K562 (cell line): ENCODE data around the gene KLK15. TPM values are rescaled to one million over a fixed set of nuclear protein-coding genes. Genes with fewer than 3 reads are reported as not detected.
A peak's percentile ranks its signal among the peaks of the same experiment; 100 is the strongest.

Source experiments
- ATAC-seq: fragments of 200-7000 bp; cut with Tn5 transposase; 3 replicates; pipeline ENCODE4 v1.9.1; 2020; ENCODE audit warnings: moderate library complexity
- BruUV-seq: library from RNA; stranded (reverse); fragments of 400-500 nt; replicated peaks from 2 replicates; lab custom pipeline; 2021; lab: Mats Ljungman, UMichigan
- CTCF ChIA-PET: fragments of 300-600 bp; formaldehyde crosslinking; extraction: SDS; loops from one replicate; lab custom pipeline; 2021; ENCODE audit warnings: low intra/inter-chr PET ratio; lab: Yijun Ruan, JAX
- POLR2A ChIA-PET: fragments of 300-600, 350-650 bp; sonication (Branson Sonifier 250); formaldehyde crosslinking; extraction: SDS; loops from one replicate; lab custom pipeline; 2021; ENCODE audit warnings: antibody characterized with exemption, inconsistent platforms; lab: Yijun Ruan, JAX
- DNase-seq, 4 experiments: peaks; one replicate each; pipeline versions ENCODE4 v3.0.0 to v3.0.0-alpha.2; 2011 to 2018; ENCODE audit warnings: low spot score in 3 of 4, mixed read lengths in 3 of 4; ENCODE audit errors: extremely low read depth in 1 of 4
- FAIRE-seq: peaks from 2 replicates; lab custom pipeline; 2011; peaks lifted over from hg19 to GRCh38; lab: Jason Lieb, UNC
- H2AFZ ChIP-seq: 2 replicates; pipeline ENCODE4 v1.6.0; 2011; ENCODE audit warnings: low read depth, low read length, control low read depth, inconsistent platforms
- H3K27ac ChIP-seq: fragments of 200-600 bp; 3 replicates; pipeline ENCODE4 v1.8.0; 2011; ENCODE audit warnings: low read depth, mild to moderate bottlenecking, control low read depth, inconsistent platforms, low read length, moderate library complexity, mixed read lengths; ENCODE audit errors: extremely low read depth
- H3K27me3 ChIP-seq, 2 experiments: fragments of 300-600 bp in 1 of 2; 2 replicates in 1 of 2; 3 replicates in 1 of 2; pipeline versions ENCODE4 v1.6.0 to v1.8.0; 2011; ENCODE audit warnings: inconsistent platforms in 2 of 2, low read length in 2 of 2, mild to moderate bottlenecking in 1 of 2, mixed read lengths in 1 of 2, moderate library complexity in 1 of 2; ENCODE audit not compliant: control insufficient read depth in 2 of 2, insufficient read depth in 2 of 2
- H3K36me3 ChIP-seq: fragments of 300-600 bp; 3 replicates; pipeline ENCODE4 v1.8.0; 2011; ENCODE audit warnings: mild to moderate bottlenecking, low read length, inconsistent platforms; ENCODE audit not compliant: control insufficient read depth, insufficient read depth
- H3K4me1 ChIP-seq, 2 experiments: fragments of 200-600 bp in 1 of 2; replicated peaks in 1 of 2; 2 replicates in 1 of 2; 3 replicates in 1 of 2; pipeline versions ENCODE4 v1.5.1 to v1.8.0; 2011; ENCODE audit warnings: inconsistent platforms in 2 of 2, low read length in 2 of 2, mild to moderate bottlenecking in 1 of 2, mixed read lengths in 1 of 2, moderate library complexity in 1 of 2; ENCODE audit not compliant: control insufficient read depth in 2 of 2, insufficient read depth in 2 of 2
- H3K4me2 ChIP-seq: 2 replicates; pipeline ENCODE4 v1.6.1; 2011; ENCODE audit warnings: low read length, control low read depth, inconsistent platforms, mixed read lengths; ENCODE audit not compliant: insufficient read depth
- H3K4me3 ChIP-seq: fragments of 200-600 bp; sonication (generic), shearing (Covaris generic); 2 replicates; pipeline ENCODE4 v1.5.1; 2016; ENCODE audit warnings: control low read depth, inconsistent platforms
- H3K79me2 ChIP-seq: fragments of 200-600 bp; 3 replicates; pipeline ENCODE4 v1.8.0; 2011; ENCODE audit warnings: low read length, inconsistent platforms; ENCODE audit not compliant: control insufficient read depth, insufficient read depth
- H3K9ac ChIP-seq, 2 experiments: 2 replicates each; pipeline versions ENCODE4 v1.6.0 to v1.6.1; 2011; ENCODE audit warnings: low read depth in 2 of 2, low read length in 2 of 2, control low read depth in 1 of 2, inconsistent platforms in 1 of 2, mild to moderate bottlenecking in 1 of 2, mixed read lengths in 1 of 2; ENCODE audit not compliant: insufficient read depth in 1 of 2
- H3K9me1 ChIP-seq: one replicate; pipeline ENCODE4 v1.6.0; 2011; ENCODE audit warnings: inconsistent platforms, mild to moderate bottlenecking, low read length, moderate library complexity; ENCODE audit not compliant: control insufficient read depth, insufficient read depth
- H3K9me3 ChIP-seq: replicated peaks from 2 replicates; pipeline ENCODE4 v1.5.1; 2011; ENCODE audit warnings: low read depth, low read length, inconsistent platforms; ENCODE audit not compliant: control insufficient read depth, insufficient read depth
- H4K20me1 ChIP-seq: replicated peaks from 2 replicates; pipeline ENCODE4 v1.6.1; 2011; ENCODE audit warnings: low read length, inconsistent platforms, mixed read lengths; ENCODE audit not compliant: control insufficient read depth, insufficient read depth
- CAMTA2 ChIP-seq: fragments of 250-450 bp; sonication (Bioruptor Pico); conservative IDR thresholded peaks from 2 replicates; pipeline ENCODE4 v1.5.1; 2022
- HINFP ChIP-seq: fragments of 450-650 bp; conservative IDR thresholded peaks from 2 replicates; pipeline ENCODE4 v1.6.1; 2016; ENCODE audit warnings: missing genetic modification characterization, low read depth, mild to moderate bottlenecking, control low read depth, missing compliant biosample characterization
- POLR2AphosphoS2 ChIP-seq: IDR thresholded peaks from 2 replicates; pipeline ENCODE4 v1.6.1; 2012; ENCODE audit warnings: low read length, improper control_type of control experiment
- POLR2G ChIP-seq: fragments of 200-400 bp; formaldehyde crosslinking; IDR thresholded peaks from 2 replicates; pipeline ENCODE4 v1.6.1; 2017; ENCODE audit warnings: low read depth, mild to moderate bottlenecking, antibody characterized with exemption, low read length, moderate library complexity
- RREB1 ChIP-seq: fragments of 250-450 bp; sonication (Bioruptor Pico); IDR thresholded peaks from 2 replicates; pipeline ENCODE4 v1.4.0; 2020
- SMAD4 ChIP-seq: fragments of 250-450 bp; sonication (Bioruptor Pico); conservative IDR thresholded peaks from 2 replicates; pipeline ENCODE4 v1.8.0; 2021; ENCODE audit warnings: inconsistent platforms, mild to moderate bottlenecking, moderate library complexity
- ZNF551 ChIP-seq: fragments of 250-450 bp; sonication (Bioruptor Pico); IDR thresholded peaks from 2 replicates; pipeline ENCODE4 v1.5.0; 2021; ENCODE audit warnings: mild to moderate bottlenecking, moderate library complexity
- ZNF57 ChIP-seq: fragments of 450-650 bp; formaldehyde crosslinking; IDR thresholded peaks from 2 replicates; pipeline ENCODE4 v1.4.0; 2020; ENCODE audit warnings: mild to moderate bottlenecking, moderate library complexity
- WGBS: fragments of 100-300 bp; shearing (Covaris generic); methylation state at CpG from one replicate; pipeline ENCODE4 v1.1.6; 2016; ENCODE audit warnings: low coverage, mixed read lengths; ENCODE audit not compliant: insufficient coverage; ENCODE audit errors: missing lambda C conversion rate; 5-methylcytosine and 5-hydroxymethylcytosine counted together
- in situ Hi-C: fragments of 300-500 bp; cut with MboI; formaldehyde crosslinking; loops from 4 replicates; pipeline ENCODE4 v1.15.0; 2018; ENCODE audit warnings: inconsistent platforms, mixed read lengths
- intact Hi-C: fragments of 100-400 bp; cut with micrococcal nuclease; formaldehyde crosslinking; loops from 2 replicates; pipeline ENCODE4 v1.14.2; 2022
- polyA plus RNA-seq, 8 experiments: library from polyadenylated mRNA; depleted of rRNA in 4 of 8; stranded (reverse) in 5 of 8; unstranded in 3 of 8; fragments of >200 nt; fragmentation: Nextera tagmentation in 2 of 8; fragmentation: Illumina TruSeq in 1 of 8; extraction: Ambion mirVana in 2 of 8; extraction: Trizol in 1 of 8; gene quantifications; 2 replicates each; pipeline versions ENCODE4 v1.2.1 to v1.2.3, GENCODE V29; 2011 to 2014; ENCODE audit warnings: inconsistent platforms in 1 of 8, missing spikeins in 1 of 8
- total RNA-seq, 7 experiments: library from RNA; depleted of rRNA in 6 of 7; stranded (reverse); fragments of >200 nt in 6 of 7; fragmentation: Illumina TruSeq in 2 of 7; extraction: Trizol in 2 of 7; gene quantifications; 2 replicates each; pipeline versions ENCODE4 v1.2.1 to v1.2.3, GENCODE V29; 2011 to 2021; ENCODE audit warnings: low replicate concordance in 1 of 7
- TF ChIP-seq, protein P1 (sequence below): sonication (generic); formaldehyde crosslinking; IDR thresholded peaks from 2 replicates; pipeline ENCODE4 v1.8.1; 2023; ENCODE audit warnings: mild to moderate bottlenecking, missing genetic modification reagents

Gene KLK15
- total and polyA plus RNA-seq, 9 of the 15 experiments (the other 6 are each of a cell fraction or from before 2014, with no cell fraction given), result not detected

DNA sequence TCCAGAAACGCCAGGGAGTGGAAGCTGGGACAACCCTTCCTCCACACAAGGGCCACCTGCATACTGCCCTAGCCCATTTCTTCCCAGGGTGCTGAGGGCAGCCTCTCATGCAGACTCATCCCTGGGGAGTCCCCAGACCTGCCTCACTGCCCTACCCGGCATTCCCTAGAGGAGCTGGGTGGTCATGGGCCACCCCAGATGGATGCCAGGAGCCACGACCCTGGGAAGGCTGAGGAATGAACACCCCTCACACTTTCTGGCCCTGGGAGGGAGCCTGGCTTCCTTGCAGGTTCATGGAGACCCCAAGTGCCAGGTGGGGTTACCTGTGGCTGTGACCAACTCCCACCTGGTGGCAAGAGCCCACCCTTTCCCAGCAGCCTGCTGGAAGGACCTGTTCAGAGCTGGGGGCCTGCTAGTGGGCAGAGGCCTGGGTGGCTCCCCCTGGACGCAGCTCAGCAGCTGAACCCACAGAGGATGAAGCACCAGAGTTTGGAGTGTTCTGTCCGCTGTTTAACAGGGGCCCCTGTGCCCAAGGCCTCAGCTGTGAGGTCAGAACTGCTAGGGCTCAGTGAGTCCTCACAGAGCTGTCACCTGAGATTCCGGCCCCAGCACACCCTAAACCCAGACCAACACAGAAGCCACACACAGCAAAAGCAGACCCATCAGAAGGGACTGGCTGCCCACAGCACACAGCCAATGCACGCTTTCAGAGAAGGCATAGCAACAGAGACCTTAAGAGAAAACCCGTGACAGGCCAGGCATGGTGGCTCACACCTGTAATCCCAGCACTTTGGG, 36.5 kb downstream of the KLK15 start (continued):
- TF ChIP-seq ZNF551 (CRISPR knock-in tag) (no peak), HINFP (tag) (no peak), CAMTA2 (CRISPR knock-in tag) (no peak)
- TF ChIP-seq, all 486 proteins: peak for 22

DNA sequence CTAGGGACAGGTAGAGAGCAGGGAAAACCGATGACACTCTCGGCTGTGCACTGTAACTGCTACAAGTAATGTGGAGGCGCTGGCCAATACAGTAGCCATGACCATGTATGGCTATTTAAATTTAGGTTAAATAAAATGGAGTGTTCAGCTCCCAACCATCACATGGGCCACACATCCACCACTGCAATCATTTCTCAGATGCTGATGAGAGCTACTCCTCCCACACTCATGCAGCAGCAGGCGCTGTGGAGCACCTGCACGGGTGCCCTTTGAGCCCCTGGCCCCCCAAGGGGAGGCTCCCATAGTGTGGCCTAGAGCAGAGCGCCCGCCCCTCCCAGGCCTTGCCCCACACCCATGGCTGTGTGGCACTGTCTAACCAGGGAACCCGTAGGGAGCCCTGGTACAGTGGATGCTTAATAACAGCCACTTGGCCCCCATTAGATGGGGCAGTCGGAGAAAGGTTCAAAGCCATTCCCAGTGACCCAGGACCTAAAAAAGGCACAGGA, 37.2 kb downstream of the KLK15 start:
- H3K79me2 ChIP-seq, result peaks cover 17% of the 10 kb centered on the region
- H3K9me1 ChIP-seq, result peaks cover 15% of the 10 kb centered on the region
- peaks cover 46% of the 10 kb centered on the region for H4K20me1 ChIP-seq
- WGBS, result 52% methylated on average over 8 of the region's 9 CpGs
- POLR2A ChIA-PET, result interaction anchor here (0.6 to 3.7 kb wide), 25 partner anchors 8 to 467 kb away, joined by 3 to 58 read pairs (median 3); partner anchors contain the start of genes KCNC3 and KLK3
- no peaks in the 10 kb centered on the region for H3K27me3 ChIP-seq
- DNase-seq (peak in 3 of 4 experiments; percentile 41 to 61 (median 54)), ATAC-seq (peak; percentile 65), FAIRE-seq (peak; percentile 51)
- in situ Hi-C loops (no loop called here), intact Hi-C loops (no loop called here)
- no peak overlapping the region for H3K4me3 ChIP-seq
- H3K4me1 ChIP-seq, result peaks cover 9 to 67% of the 10 kb centered on the region in 2 experiments; a peak in 4 of 5 replicates
- no peak overlapping the region for H2AFZ ChIP-seq
- H3K4me2 ChIP-seq, result no peak overlapping the region
- H3K27ac ChIP-seq, result no peak overlapping the region
- peaks cover 56% of the 10 kb centered on the region for H3K36me3 ChIP-seq
- H3K9ac ChIP-seq, result 0 out of 4 replicates have a peak overlapping the region, but pooled peaks of 1 of the 2 experiments have one; percentile 76
- H3K9me3 ChIP-seq, result no peaks in the 10 kb centered on the region
- no TSS peak for BruUV-seq
- CTCF ChIA-PET, result no interaction called here
- TF ChIP-seq POLR2AphosphoS2 (peak; percentile 57; the same call in 1 of the 2 replicates), RREB1 (peak; percentile 62; the same call in 1 of the 2 replicates), ZNF57 (CRISPR knock-in tag) (0 out of 2 replicates have a peak, but pooled peaks have one; percentile 17), SMAD4 (CRISPR knock-in tag) (no peak), POLR2G (peak; percentile 73)
- TF ChIP-seq, protein P1, sequence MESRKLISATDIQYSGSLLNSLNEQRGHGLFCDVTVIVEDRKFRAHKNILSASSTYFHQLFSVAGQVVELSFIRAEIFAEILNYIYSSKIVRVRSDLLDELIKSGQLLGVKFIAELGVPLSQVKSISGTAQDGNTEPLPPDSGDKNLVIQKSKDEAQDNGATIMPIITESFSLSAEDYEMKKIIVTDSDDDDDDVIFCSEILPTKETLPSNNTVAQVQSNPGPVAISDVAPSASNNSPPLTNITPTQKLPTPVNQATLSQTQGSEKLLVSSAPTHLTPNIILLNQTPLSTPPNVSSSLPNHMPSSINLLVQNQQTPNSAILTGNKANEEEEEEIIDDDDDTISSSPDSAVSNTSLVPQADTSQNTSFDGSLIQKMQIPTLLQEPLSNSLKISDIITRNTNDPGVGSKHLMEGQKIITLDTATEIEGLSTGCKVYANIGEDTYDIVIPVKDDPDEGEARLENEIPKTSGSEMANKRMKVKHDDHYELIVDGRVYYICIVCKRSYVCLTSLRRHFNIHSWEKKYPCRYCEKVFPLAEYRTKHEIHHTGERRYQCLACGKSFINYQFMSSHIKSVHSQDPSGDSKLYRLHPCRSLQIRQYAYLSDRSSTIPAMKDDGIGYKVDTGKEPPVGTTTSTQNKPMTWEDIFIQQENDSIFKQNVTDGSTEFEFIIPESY, result peak; percentile 50; the same call in 1 of the 2 replicates
